Right lobe of liver (tissue), 4 donors: ENCODE data around the gene PKP3.

Experiments used
- CTCF ChIP-seq, 4 donors: fragments of 200-600 bp in 3 of 4; fragments of 450-650 bp in 1 of 4; IDR thresholded peaks; one replicate each; pipeline versions ENCODE4 v1.5.1 to v1.8.0; 2016 to 2022; ENCODE audit warnings: antibody characterized with exemption in 4 of 4, mild to moderate bottlenecking in 2 of 4
- POLR2A ChIP-seq: fragments of 450-650 bp; IDR thresholded peaks from one replicate; pipeline ENCODE4 v1.6.1; 2017; ENCODE audit warnings: antibody characterized with exemption, mild to moderate bottlenecking
- donor health status: DM: no; HTN: no; CAD: no.
- donor health status: DM: no; HTN: no; CAD: no.
- donor health status: DM: no; HTN: yes; CAD: no.

- TF ChIP-seq CTCF (IDR thresholded peaks at IDR 0.05) (peak; percentile 17 to 47 (median 29)), POLR2A (peak; percentile 48)
Observed at GRCh38 chr11:406796-407650, 13.0 kb downstream of the PKP3 start.
